Endothelial cell of umbilical vein (primary cell): ENCODE data around the gene GNAO1. TPM values are rescaled to one million over a fixed set of nuclear protein-coding genes. Genes with fewer than 3 reads are reported as not detected.

Source experiments
- BruUV-seq: library from RNA; stranded (reverse); fragments of 400-500 nt; replicated peaks from 2 replicates; lab custom pipeline; 2021; lab: Mats Ljungman, UMichigan
- CTCF ChIA-PET: fragments of 300-600, 350-600 bp; sonication (Branson Sonifier 250); formaldehyde crosslinking; loops from one replicate; lab custom pipeline; 2021; ENCODE audit warnings: antibody characterized with exemption, inconsistent platforms; lab: Charles Lee
- POLR2A ChIA-PET: fragments of 300-600, 350-600 bp; sonication (Branson Sonifier 250); formaldehyde crosslinking; loops from one replicate; lab custom pipeline; 2021; ENCODE audit warnings: antibody characterized with exemption, inconsistent platforms; lab: Charles Lee
- DNase-seq: peaks from one replicate; pipeline ENCODE4 v3.0.0-alpha.2; 2011; ENCODE audit warnings: low read depth, low spot score
- FAIRE-seq: peaks from 2 replicates; lab custom pipeline; 2011; peaks lifted over from hg19 to GRCh38; lab: Jason Lieb, UNC
- H2AFZ ChIP-seq: 2 replicates; pipeline ENCODE4 v1.6.0; 2012; ENCODE audit warnings: low read depth, low read length, control low read depth, inconsistent platforms
- H3K27ac ChIP-seq: 2 replicates; pipeline ENCODE4 v1.5.1; 2011; ENCODE audit warnings: low read depth, mild to moderate bottlenecking, control low read depth, low read length, moderate library complexity; ENCODE audit not compliant: insufficient read depth
- H3K27me3 ChIP-seq, 2 experiments: 2 replicates each; pipeline versions ENCODE4 v1.6.0 to v1.6.1; 2011; ENCODE audit warnings: low read length in 2 of 2, mixed read lengths in 1 of 2; ENCODE audit not compliant: control insufficient read depth in 2 of 2, insufficient read depth in 2 of 2
- H3K36me3 ChIP-seq, 2 experiments: 2 replicates in 1 of 2; 3 replicates in 1 of 2; pipeline ENCODE4 v1.5.1; 2011; ENCODE audit warnings: low read length in 2 of 2, mild to moderate bottlenecking in 1 of 2, moderate library complexity in 1 of 2; ENCODE audit not compliant: control insufficient read depth in 2 of 2, insufficient read depth in 2 of 2; ENCODE audit errors: extremely low read depth in 1 of 2
- H3K4me1 ChIP-seq: 3 replicates; pipeline ENCODE4 v1.5.1; 2011; ENCODE audit warnings: mild to moderate bottlenecking, low read length; ENCODE audit not compliant: control insufficient read depth, insufficient read depth; ENCODE audit errors: extremely low read depth
- H3K4me2 ChIP-seq: 2 replicates; pipeline ENCODE4 v1.6.1; 2011; ENCODE audit warnings: low read length, control low read depth, mixed read lengths; ENCODE audit not compliant: insufficient read depth
- H3K4me3 ChIP-seq, 3 experiments: fragments of 200-600 bp in 1 of 3; sonication (generic), shearing (Covaris generic) in 1 of 3; replicated peaks in 1 of 3; 2 replicates each; pipeline ENCODE4 v1.5.1; 2011 to 2016; ENCODE audit warnings: control low read depth in 3 of 3, low read length in 3 of 3, mild to moderate bottlenecking in 2 of 3, inconsistent platforms in 1 of 3, low read depth in 1 of 3, moderate library complexity in 1 of 3; ENCODE audit not compliant: insufficient read depth in 1 of 3
- H3K79me2 ChIP-seq: 2 replicates; pipeline ENCODE4 v1.6.0; 2012; ENCODE audit warnings: low read length, inconsistent platforms; ENCODE audit not compliant: control insufficient read depth, insufficient read depth
- H3K9ac ChIP-seq: replicated peaks from 2 replicates; pipeline ENCODE3; 2011; ENCODE audit warnings: low read length, control low read depth; ENCODE audit not compliant: insufficient read depth; ENCODE audit errors: extremely low read depth
- H3K9me1 ChIP-seq: replicated peaks from 3 replicates; pipeline ENCODE4 v1.6.0; 2011; ENCODE audit warnings: mild to moderate bottlenecking, low read length; ENCODE audit not compliant: control insufficient read depth, insufficient read depth; ENCODE audit errors: extremely low read depth
- H3K9me3 ChIP-seq: replicated peaks from 2 replicates; pipeline ENCODE4 v1.5.1; 2012; ENCODE audit warnings: low read length, inconsistent platforms; ENCODE audit not compliant: control insufficient read depth, insufficient read depth
- H4K20me1 ChIP-seq: replicated peaks from 2 replicates; pipeline ENCODE3; 2011; ENCODE audit warnings: mild to moderate bottlenecking, low read length; ENCODE audit not compliant: control insufficient read depth, insufficient read depth; ENCODE audit errors: extremely low read depth
- CTCF ChIP-seq, 2 donors: IDR thresholded peaks; 1 replicate in 1 of 2; 2 replicates in 1 of 2; pipeline ENCODE4 v1.5.1; 2011; ENCODE audit warnings: low read length in 2 of 2, mild to moderate bottlenecking in 2 of 2, moderate library complexity in 2 of 2, control low read depth in 1 of 2, inconsistent platforms in 1 of 2, low read depth in 1 of 2; ENCODE audit not compliant: insufficient read depth in 1 of 2; ENCODE audit errors: extremely low read depth in 1 of 2
- EZH2 ChIP-seq: IDR thresholded peaks from 2 replicates; pipeline ENCODE4 v1.6.1; 2012; ENCODE audit warnings: borderline replicate concordance, low read depth, mild to moderate bottlenecking, moderate library complexity, low read length, inconsistent platforms; ENCODE audit not compliant: severe bottlenecking
- FOS ChIP-seq: IDR thresholded peaks from 2 replicates; pipeline ENCODE4 v1.6.1; 2011; ENCODE audit warnings: mild to moderate bottlenecking, low read length, moderate library complexity, borderline replicate concordance; ENCODE audit not compliant: insufficient read depth
- GATA2 ChIP-seq: IDR thresholded peaks from 2 replicates; pipeline ENCODE4 v1.7.0; 2011; ENCODE audit warnings: low read depth, mild to moderate bottlenecking, moderate library complexity, mixed read lengths, low read length; ENCODE audit not compliant: insufficient read length, insufficient read depth
- JUN ChIP-seq: IDR thresholded peaks from 2 replicates; pipeline ENCODE4 v1.6.1; 2011; ENCODE audit warnings: borderline replicate concordance, low read depth; ENCODE audit not compliant: insufficient read length, insufficient read depth
- MAX ChIP-seq: IDR thresholded peaks from 2 replicates; pipeline ENCODE4 v1.6.1; 2011; ENCODE audit not compliant: insufficient read depth, insufficient read length
- MYC ChIP-seq: IDR thresholded peaks from one replicate; pipeline ENCODE4 v1.6.1; 2011; ENCODE audit warnings: mild to moderate bottlenecking, low read depth, low read length
- POLR2A ChIP-seq: IDR thresholded peaks from 2 replicates; pipeline ENCODE4 v1.6.1; 2012; ENCODE audit warnings: low read depth, mild to moderate bottlenecking, control low read depth, low read length
- POLR2AphosphoS5 ChIP-seq: IDR thresholded peaks from 2 replicates; pipeline ENCODE4 v1.6.1; 2012; ENCODE audit warnings: low read depth, mild to moderate bottlenecking, control low read depth, low read length, moderate library complexity; ENCODE audit not compliant: insufficient read depth
- dilution Hi-C: fragments of 300-500 bp; cut with MboI; formaldehyde crosslinking; loops from one replicate; pipeline ENCODE4 v1.15.0; 2019; ENCODE audit warnings: low sequenced_read_pairs; ENCODE audit not compliant: extremely low pct_ligation_motif_present
- intact Hi-C: fragments of 100-400 bp; cut with micrococcal nuclease; formaldehyde crosslinking; loops from one replicate; pipeline ENCODE4 v1.10.0; 2022
- polyA plus RNA-seq, 4 experiments: library from polyadenylated mRNA; depleted of rRNA in 3 of 4; stranded (reverse) in 3 of 4; unstranded in 1 of 4; fragments of >200 nt; gene quantifications; 2 replicates each; pipeline versions ENCODE4 v1.2.1 to v1.2.3, GENCODE V29; 2011 to 2012; ENCODE audit warnings: missing spikeins in 1 of 4
- total RNA-seq: library from RNA; stranded (reverse); gene quantifications from 2 replicates; pipeline ENCODE4 v1.2.3, GENCODE V29; 2021

GNAO1 gene
- total and polyA plus RNA-seq, 2 donors (not counting 3 experiments of a cell fraction or from before 2014, with no cell fraction given) = not detected

- H3K9me1 ChIP-seq = no peaks in the 10 kb centered on the region
- H2AFZ ChIP-seq = no peak overlapping the region
- H3K9ac ChIP-seq = no peak overlapping the region
- H3K4me1 ChIP-seq = no peaks in the 10 kb centered on the region
- DNase-seq (no peak), FAIRE-seq (no peak)
- H3K4me3 ChIP-seq = no peak overlapping the region
- TF ChIP-seq EZH2 (no peak), MAX (no peak), FOS (no peak), CTCF (IDR thresholded peaks at IDR 0.05; ENCODE audit: extremely low read depth in 1 of 2, insufficient read depth in 1 of 2, low read depth in 1 of 2, low read length in 2 of 2) (no peak), POLR2A (no peak), POLR2AphosphoS5 (no peak), MYC (no peak), JUN (no peak), GATA2 (no peak)
- H3K4me2 ChIP-seq = no peak overlapping the region
- dilution Hi-C loops = no loop called here
- no peaks in the 10 kb centered on the region for H3K9me3 ChIP-seq
- no peaks in the 10 kb centered on the region for H3K79me2 ChIP-seq
- no peaks in the 10 kb centered on the region for H3K36me3 ChIP-seq
- no peak overlapping the region for H3K27ac ChIP-seq
- ChIA-PET CTCF (interaction anchor here (1.3 kb wide), 1 partner anchor 12 kb away, joined by 5 read pairs; no protein-coding TSS in a partner anchor), POLR2A (no interaction called here)
- intact Hi-C loops = no loop called here
- BruUV-seq = no TSS peak
- no peaks in the 10 kb centered on the region for H3K27me3 ChIP-seq
- no peaks in the 10 kb centered on the region for H4K20me1 ChIP-seq
Observed at GRCh38 chr16:56344518-56345405, 153.5 kb downstream of the GNAO1 start.
